NCI-H82 treated with DMSO at 0.1 percent for 48 hours (cell line): ENCODE results near the gene PLA2G12B.
A peak's percentile ranks its signal among the peaks of the same experiment; 100 is the strongest.
"Not testable (repeated sequence)": the region's sequence is repeated elsewhere in the genome, so short reads cannot be mapped to it uniquely, and the experiment has no call there.

Source experiments
- DNase-seq: peaks from one replicate; lab custom pipeline; 2025; ENCODE audit not compliant: unreplicated experiment; lab: John Stamatoyannopoulos, UW

PLA2G12B gene

GRCh38 chr10:72954596-72955554, at the start of gene PLA2G12B:
TSS of gene PLA2G12B (minus strand) at chr10:72954806. CDS start at chr10:72954685, 121 bp downstream.
- peak; percentile 95 for DNase-seq

GRCh38 chr10:73003822-73004221, 49.2 kb upstream of the PLA2G12B start:
- DNase-seq: no peak

GRCh38 chr10:73000973-73001372, 46.4 kb upstream of the PLA2G12B start:
- DNase-seq: no peak

GRCh38 chr10:72997099-72997498, 42.5 kb upstream of the PLA2G12B start:
- DNase-seq: no peak

GRCh38 chr10:72995459-72995858, 40.9 kb upstream of the PLA2G12B start:
- not testable (repeated sequence) for DNase-seq

GRCh38 chr10:72989771-72990170, 35.2 kb upstream of the PLA2G12B start:
- DNase-seq: not testable (repeated sequence)

GRCh38 chr10:72984618-72985017, 30.0 kb upstream of the PLA2G12B start:
- DNase-seq: not testable (repeated sequence)

- peak; percentile 18 for DNase-seq
These were observed 27.4 kb upstream of the PLA2G12B start for GRCh38 chr10:72981882-72982529.

GRCh38 chr10:72981028-72981881, 26.6 kb upstream of the PLA2G12B start:
- DNase-seq: no peak

- no peak for DNase-seq
These were observed 25.7 kb upstream of the PLA2G12B start for GRCh38 chr10:72980348-72980747.

- DNase-seq: no peak
These were observed 25.1 kb upstream of the PLA2G12B start for GRCh38 chr10:72979709-72980108.

- no peak for DNase-seq
These were observed 22.3 kb upstream of the PLA2G12B start for GRCh38 chr10:72976886-72977285.

- DNase-seq: no peak
These were observed 1.4 kb upstream of the PLA2G12B start for GRCh38 chr10:72956001-72956400.

- DNase-seq: no peak
These were observed 393 bp downstream of the PLA2G12B start for GRCh38 chr10:72954230-72954595.

- no peak for DNase-seq
These were observed 919 bp downstream of the PLA2G12B start for GRCh38 chr10:72953687-72954086.

- DNase-seq: no peak
These were observed 1.9 kb downstream of the PLA2G12B start for GRCh38 chr10:72952642-72953158.

GRCh38 chr10:72952189-72952588, 2.4 kb downstream of the PLA2G12B start:
- DNase-seq: no peak

- no peak for DNase-seq
These were observed 2.8 kb downstream of the PLA2G12B start for GRCh38 chr10:72951760-72952159.

GRCh38 chr10:72948762-72949161, 5.8 kb downstream of the PLA2G12B start:
- DNase-seq: no peak

- DNase-seq: no peak
These were observed 7.6 kb downstream of the PLA2G12B start for GRCh38 chr10:72946963-72947362.
